OCI-LY7 (cell line): ENCODE results near the gene NT5M. TPM values are rescaled to one million over a fixed set of nuclear protein-coding genes. Genes with fewer than 3 reads are reported as not detected.

Experiments used
- BruUV-seq: library from RNA; stranded (reverse); fragments of 400-500 nt; replicated peaks from 2 replicates; lab custom pipeline; 2021; lab: Mats Ljungman, UMichigan
- CTCF ChIA-PET: fragments of 300-600 bp; sonication (Branson Sonifier 250); formaldehyde crosslinking; loops from one replicate; lab custom pipeline; 2022; ENCODE audit warnings: antibody characterized with exemption; ENCODE audit not compliant: unreplicated experiment; lab: Charles Lee
- POLR2A ChIA-PET: fragments of 300-600 bp; sonication (Branson Sonifier 250); formaldehyde crosslinking; loops from one replicate; lab custom pipeline; 2022; ENCODE audit warnings: antibody characterized with exemption; lab: Charles Lee
- DNase-seq: peaks from one replicate; pipeline ENCODE4 v3.0.0-alpha.2; 2015; ENCODE audit warnings: low spot score
- H2AFZ ChIP-seq: fragments of 200-600 bp; sonication (generic), shearing (Covaris generic); 2 replicates; pipeline ENCODE4 v1.6.1; 2014; ENCODE audit warnings: mild to moderate bottlenecking, antibody characterized with exemption, low read length, moderate library complexity
- H3K27ac ChIP-seq: fragments of 200-600 bp; sonication (generic); 2 replicates; pipeline ENCODE4 v1.5.1; 2014; ENCODE audit warnings: mixed run types, low read depth, mild to moderate bottlenecking, moderate library complexity, low read length, inconsistent platforms; ENCODE audit not compliant: poor library complexity, severe bottlenecking
- H3K36me3 ChIP-seq: fragments of 200-600 bp; sonication (generic); 2 replicates; pipeline ENCODE4 v1.6.1; 2014; ENCODE audit warnings: mild to moderate bottlenecking, antibody characterized with exemption, low read length, moderate library complexity, mixed read lengths; ENCODE audit not compliant: insufficient read depth
- H3K4me1 ChIP-seq: fragments of 200-600 bp; sonication (generic); 2 replicates; pipeline ENCODE4 v1.5.1; 2014; ENCODE audit warnings: mild to moderate bottlenecking, low read length; ENCODE audit not compliant: insufficient read depth, poor library complexity, severe bottlenecking
- H3K4me2 ChIP-seq: fragments of 200-600 bp; sonication (generic); 2 replicates; pipeline ENCODE4 v1.6.1; 2014; ENCODE audit warnings: mild to moderate bottlenecking, low read length
- H3K4me3 ChIP-seq: fragments of 200-600 bp; sonication (generic); 2 replicates; pipeline ENCODE4 v1.5.1; 2014; ENCODE audit warnings: mild to moderate bottlenecking, low read depth, low read length; ENCODE audit not compliant: poor library complexity, severe bottlenecking
- H3K79me2 ChIP-seq: fragments of 200-600 bp; sonication (generic); 2 replicates; pipeline ENCODE4 v1.6.1; 2016; ENCODE audit warnings: low read depth, mild to moderate bottlenecking, low read length, moderate library complexity, mixed read lengths; ENCODE audit not compliant: insufficient read depth
- H3K9me2 ChIP-seq: fragments of 200-600 bp; sonication (generic); 2 replicates; pipeline ENCODE4 v1.6.1; 2016; ENCODE audit warnings: mild to moderate bottlenecking, low read length, mixed read lengths; ENCODE audit not compliant: insufficient read depth
- H3K9me3 ChIP-seq: fragments of 200-600 bp; sonication (generic); 2 replicates; pipeline ENCODE4 v1.6.1; 2014; ENCODE audit warnings: mild to moderate bottlenecking, mixed run types, low read length, mixed read lengths
- H4K20me1 ChIP-seq: fragments of 200-600 bp; sonication (generic); 2 replicates; pipeline ENCODE4 v1.6.1; 2014; ENCODE audit warnings: mild to moderate bottlenecking, antibody characterized with exemption, low read length, moderate library complexity, mixed read lengths; ENCODE audit not compliant: insufficient read depth
- EZH2phosphoT487 ChIP-seq: fragments of 200-600 bp; sonication (generic); IDR thresholded peaks from 2 replicates; pipeline ENCODE4 v1.6.1; 2018; ENCODE audit warnings: low read depth, borderline replicate concordance, mild to moderate bottlenecking, mixed run types, antibody characterized with exemption, low read length, moderate library complexity, mixed read lengths
- intact Hi-C: fragments of 100-400 bp; cut with micrococcal nuclease; formaldehyde crosslinking; loops from one replicate; pipeline ENCODE4 v1.10.0; 2022; ENCODE audit not compliant: unreplicated experiment
- total RNA-seq, 2 experiments: library from RNA; depleted of rRNA in 1 of 2; stranded (reverse); fragments of >200 nt in 1 of 2; shearing (Covaris generic) in 1 of 2; gene quantifications; 2 replicates each; pipeline ENCODE4 v1.2.3, GENCODE V29; 2014 to 2022
- TF ChIP-seq, protein P1 (sequence below): fragments of 200-600 bp; sonication (generic); conservative IDR thresholded peaks from 2 replicates; pipeline ENCODE4 v1.5.1; 2014; ENCODE audit warnings: mild to moderate bottlenecking, antibody characterized with exemption, low read length, moderate library complexity, mixed read lengths

Gene NT5M
- total RNA-seq, 2 experiments from 2014 or later = 8.2 to 14.0 TPM

DNA sequence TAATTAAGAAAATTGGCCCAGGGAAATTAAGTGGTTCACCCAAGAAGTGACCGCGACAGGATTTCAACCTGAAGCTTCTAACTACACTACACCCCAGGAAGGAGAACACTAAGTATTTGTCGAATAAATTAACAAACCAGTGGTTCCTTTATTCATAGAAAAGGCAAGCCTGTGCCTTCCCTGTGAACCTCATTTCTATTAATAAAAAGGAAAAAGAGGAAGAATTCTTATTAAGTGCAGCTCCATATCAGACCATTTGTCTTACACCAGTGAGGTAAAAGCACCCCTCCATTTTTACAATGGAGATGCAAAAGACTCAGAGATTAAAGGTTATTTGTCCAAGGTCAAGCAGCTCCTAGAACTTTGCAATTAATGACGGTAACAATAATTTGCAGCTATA lies 23.9 kb upstream of the NT5M start:
- intact Hi-C loops = no loop called here
- peaks cover 62% of the 10 kb centered on the region for H3K79me2 ChIP-seq
- no peak overlapping the region for H2AFZ ChIP-seq
- BruUV-seq = TSS peak; percentile 83
- peaks cover 20% of the 10 kb centered on the region; the same call in 1 of the 2 replicates for H4K20me1 ChIP-seq
- no peak for DNase-seq
- peaks cover 25% of the 10 kb centered on the region for H3K4me1 ChIP-seq
- H3K9me3 ChIP-seq = no peaks in the 10 kb centered on the region
- CTCF ChIA-PET = no interaction called here
- peak overlapping the region; percentile 80 for H3K4me3 ChIP-seq
- no peak overlapping the region for H3K27ac ChIP-seq
- no peak for TF ChIP-seq EZH2phosphoT487
- TF ChIP-seq, protein P1, sequence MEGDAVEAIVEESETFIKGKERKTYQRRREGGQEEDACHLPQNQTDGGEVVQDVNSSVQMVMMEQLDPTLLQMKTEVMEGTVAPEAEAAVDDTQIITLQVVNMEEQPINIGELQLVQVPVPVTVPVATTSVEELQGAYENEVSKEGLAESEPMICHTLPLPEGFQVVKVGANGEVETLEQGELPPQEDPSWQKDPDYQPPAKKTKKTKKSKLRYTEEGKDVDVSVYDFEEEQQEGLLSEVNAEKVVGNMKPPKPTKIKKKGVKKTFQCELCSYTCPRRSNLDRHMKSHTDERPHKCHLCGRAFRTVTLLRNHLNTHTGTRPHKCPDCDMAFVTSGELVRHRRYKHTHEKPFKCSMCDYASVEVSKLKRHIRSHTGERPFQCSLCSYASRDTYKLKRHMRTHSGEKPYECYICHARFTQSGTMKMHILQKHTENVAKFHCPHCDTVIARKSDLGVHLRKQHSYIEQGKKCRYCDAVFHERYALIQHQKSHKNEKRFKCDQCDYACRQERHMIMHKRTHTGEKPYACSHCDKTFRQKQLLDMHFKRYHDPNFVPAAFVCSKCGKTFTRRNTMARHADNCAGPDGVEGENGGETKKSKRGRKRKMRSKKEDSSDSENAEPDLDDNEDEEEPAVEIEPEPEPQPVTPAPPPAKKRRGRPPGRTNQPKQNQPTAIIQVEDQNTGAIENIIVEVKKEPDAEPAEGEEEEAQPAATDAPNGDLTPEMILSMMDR = no peak
- H3K4me2 ChIP-seq = peak overlapping the region; percentile 88
- POLR2A ChIA-PET = interaction anchor here (0.9 to 1.6 kb wide), 3 partner anchors 13 to 27 kb away, joined by 3 to 5 read pairs (median 5); no protein-coding TSS in a partner anchor
- H3K9me2 ChIP-seq = no peaks in the 10 kb centered on the region
- H3K36me3 ChIP-seq = peaks cover 48% of the 10 kb centered on the region

- Histone ChIP-seq H3K9me3 (no peaks in the 10 kb centered on the region), H3K4me1 (peaks cover 25% of the 10 kb centered on the region), H3K4me3 (peak within 1 kb of the TSS; percentile 80), H3K27ac (peak within 1 kb of the TSS; percentile 83), H3K9me2 (no peaks in the 10 kb centered on the region), H3K4me2 (peak within 1 kb of the TSS; percentile 88), H2AFZ (peak within 1 kb of the TSS; percentile 91), H4K20me1 (peaks cover 20% of the 10 kb centered on the region; the same call in 1 of the 2 replicates), H3K79me2 (peaks cover 47% of the 10 kb centered on the region), H3K36me3 (peaks cover 33% of the 10 kb centered on the region)
- ChIA-PET POLR2A (interaction anchor here (0.5 to 1.3 kb wide), 12 partner anchors 13 to 740 kb away, joined by 3 to 5 read pairs (median 3); no protein-coding TSS in a partner anchor), CTCF (no interaction called here)
- TF ChIP-seq, protein P1 = no peak
- TF ChIP-seq EZH2phosphoT487 = no peak
- intact Hi-C loops = loop anchor here (1.0 kb wide), 1 partner anchor 22 kb away; the partner anchor contains the start of gene NT5M
- peak; percentile 99 for DNase-seq
- BruUV-seq = no TSS peak
These were observed 22.3 kb upstream of the NT5M start, which contains the start of gene COPS3 for GRCh38 chr17:17280613-17281549. Gene COPS3 (minus strand): TSS chr17:17281246. CDS start chr17:17281186, 60 bp downstream.
